ENCODE measurements around the gene INHA.

Gene INHA

GRCh38 chr2:219622472-219622871 lies 50.4 kb downstream of the INHA start:
- H3K36me3 ChIP-seq (ENCODE audit: control insufficient read depth, low read depth, low read length), result no peaks in the 10 kb centered on the region
- H3K9me3 ChIP-seq (ENCODE audit: control insufficient read depth, low read depth, low read length), result no peaks in the 10 kb centered on the region
- H3K4me3 ChIP-seq (ENCODE audit: low read length), result no peak overlapping the region
- no peak overlapping the region for H3K27ac ChIP-seq (ENCODE audit: low read length)
- H3K4me1 ChIP-seq (ENCODE audit: control insufficient read depth, low read depth, low read length), result peaks cover 6% of the 10 kb centered on the region
- H3K27me3 ChIP-seq (ENCODE audit: control insufficient read depth, insufficient read depth, low read length), result peaks cover 10% of the 10 kb centered on the region
- no peak overlapping the region for H3K9ac ChIP-seq (ENCODE audit: low read length)

GRCh38 chr2:219624565-219624964 lies 52.5 kb downstream of the INHA start:
- Histone ChIP-seq H3K9me3 (ENCODE audit: control insufficient read depth, low read depth, low read length) (no peaks in the 10 kb centered on the region), H3K4me3 (ENCODE audit: low read length) (no peak overlapping the region), H3K9ac (ENCODE audit: low read length) (no peak overlapping the region), H3K36me3 (ENCODE audit: control insufficient read depth, low read depth, low read length) (no peaks in the 10 kb centered on the region), H3K27me3 (ENCODE audit: control insufficient read depth, insufficient read depth, low read length) (peaks cover 10% of the 10 kb centered on the region), H3K27ac (ENCODE audit: low read length) (no peak overlapping the region), H3K4me1 (ENCODE audit: control insufficient read depth, low read depth, low read length) (peaks cover 6% of the 10 kb centered on the region)

- no peak overlapping the region for H3K4me3 ChIP-seq (ENCODE audit: low read length)
- peaks cover 6% of the 10 kb centered on the region for H3K4me1 ChIP-seq (ENCODE audit: control insufficient read depth, low read depth, low read length)
- no peak overlapping the region for H3K27ac ChIP-seq (ENCODE audit: low read length)
- H3K9me3 ChIP-seq (ENCODE audit: control insufficient read depth, low read depth, low read length), result no peaks in the 10 kb centered on the region
- peaks cover 10% of the 10 kb centered on the region for H3K27me3 ChIP-seq (ENCODE audit: control insufficient read depth, insufficient read depth, low read length)
- H3K36me3 ChIP-seq (ENCODE audit: control insufficient read depth, low read depth, low read length), result no peaks in the 10 kb centered on the region
- no peak overlapping the region for H3K9ac ChIP-seq (ENCODE audit: low read length)
These were observed 53.1 kb downstream of the INHA start for GRCh38 chr2:219625179-219625578.

Data from iPS-18a (cell line).